Measurements from ENCODE around the gene ZMYM5.
"Not testable (repeated sequence)": the region's sequence is repeated elsewhere in the genome, so short reads cannot be mapped to it uniquely, and the experiment has no call there.

The ZMYM5 gene

DNA sequence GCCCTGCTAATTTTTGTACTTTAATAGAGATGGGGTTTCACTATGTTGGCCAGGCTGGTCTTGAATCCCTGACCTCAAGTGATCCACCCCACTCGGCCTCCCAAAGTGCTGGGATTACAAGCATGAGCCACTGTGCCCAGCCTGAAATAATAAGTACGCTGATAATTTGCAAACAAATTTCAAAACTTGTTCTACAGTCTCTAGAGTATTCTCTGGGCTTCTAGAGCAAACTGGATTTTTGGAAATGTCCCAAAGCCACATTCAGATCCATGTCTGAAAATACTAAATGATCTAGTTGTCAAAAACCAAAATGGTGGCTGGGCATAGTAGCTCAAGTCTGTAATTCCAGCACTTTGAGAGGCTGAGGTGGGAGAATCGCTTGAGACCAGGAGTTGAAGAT lies 40.8 kb downstream of the ZMYM5 start:
- DNase-seq (ENCODE audit: low read depth in 3 of 3) = no peak

DNA sequence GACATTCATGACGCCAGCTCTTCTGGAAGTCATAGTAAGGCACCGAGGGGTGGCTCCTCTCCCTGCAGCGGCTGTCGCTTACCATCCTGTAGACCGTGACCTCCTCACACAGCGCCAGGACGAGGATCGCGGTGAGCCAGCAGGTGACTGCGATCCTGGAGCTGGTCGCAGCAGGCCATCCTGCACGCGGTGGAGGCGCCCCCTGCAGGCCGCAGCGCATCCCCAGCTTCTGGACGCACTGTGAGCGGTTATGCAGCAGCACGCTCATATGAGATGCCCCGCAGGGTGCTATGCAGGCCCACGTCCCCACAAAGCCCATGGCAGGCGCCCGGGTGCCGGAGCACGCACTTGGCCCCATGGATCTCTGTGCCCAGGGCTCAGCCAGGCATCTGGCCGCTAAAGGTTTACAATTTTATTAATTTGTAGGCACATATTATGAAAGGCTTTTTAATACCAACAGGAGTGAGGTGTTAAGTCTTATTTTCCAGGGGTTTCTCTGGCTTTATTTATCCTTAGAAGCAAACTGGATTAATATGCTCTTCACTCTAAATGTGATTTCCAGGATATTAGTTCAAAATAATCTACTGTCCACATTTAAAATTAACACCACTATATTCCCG lies 45.1 kb downstream of the ZMYM5 start:
- DNase-seq (ENCODE audit: low read depth in 3 of 3) = peak in 1 of 3 experiments; percentile 9

DNA sequence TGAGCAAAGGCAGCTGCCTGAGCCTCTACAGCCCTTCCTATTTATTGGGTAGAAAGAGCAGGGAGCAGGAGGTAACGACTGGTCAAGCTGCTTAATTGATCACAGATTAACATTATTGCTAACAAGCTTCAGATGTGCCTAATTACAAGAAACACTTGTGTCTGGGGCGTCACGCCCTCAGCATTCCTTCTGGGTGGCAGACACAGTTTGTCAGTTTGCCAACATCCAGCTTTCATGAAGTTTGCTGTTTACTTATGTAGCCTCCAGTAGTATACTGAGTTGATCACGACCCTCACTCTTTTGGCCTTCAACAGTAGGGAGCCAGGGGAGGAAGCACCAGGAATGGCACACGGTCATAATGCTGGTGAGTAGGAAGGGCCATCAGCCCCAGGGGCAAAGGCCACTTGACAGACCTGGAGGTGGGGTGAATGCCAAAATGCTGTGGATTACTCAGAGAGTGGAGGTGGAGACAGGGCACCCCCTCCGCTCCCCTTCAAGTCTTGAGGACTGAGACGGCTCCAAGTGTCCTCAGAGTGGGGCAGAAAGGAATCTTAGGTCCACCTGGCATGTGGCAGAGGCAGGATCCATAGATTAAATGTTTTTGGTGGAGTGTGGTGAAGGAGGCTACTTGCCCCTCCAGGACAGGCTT lies 45.8 kb downstream of the ZMYM5 start:
- no peak for DNase-seq (ENCODE audit: low read depth in 3 of 3)

DNA sequence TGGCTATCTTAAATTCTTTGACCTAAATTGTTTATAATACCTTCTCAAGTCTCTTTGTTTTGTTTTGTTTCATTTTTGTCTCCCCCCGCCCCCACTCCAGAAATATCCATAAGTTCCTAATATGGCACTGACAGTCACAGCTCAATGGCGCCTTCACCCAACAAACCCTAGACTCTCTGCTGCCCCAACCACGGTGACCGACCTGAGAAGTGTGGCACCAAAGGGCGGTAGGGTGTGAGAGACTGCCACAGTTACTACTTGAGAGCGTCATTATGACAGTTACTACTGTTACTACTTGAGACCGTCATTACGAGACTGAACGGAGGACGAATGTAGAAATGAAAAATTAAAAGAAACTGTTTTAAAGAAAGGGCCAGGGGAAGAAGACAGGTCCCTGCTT lies 46.3 kb downstream of the ZMYM5 start:
- no peak for DNase-seq (ENCODE audit: low read depth in 3 of 3)

DNA sequence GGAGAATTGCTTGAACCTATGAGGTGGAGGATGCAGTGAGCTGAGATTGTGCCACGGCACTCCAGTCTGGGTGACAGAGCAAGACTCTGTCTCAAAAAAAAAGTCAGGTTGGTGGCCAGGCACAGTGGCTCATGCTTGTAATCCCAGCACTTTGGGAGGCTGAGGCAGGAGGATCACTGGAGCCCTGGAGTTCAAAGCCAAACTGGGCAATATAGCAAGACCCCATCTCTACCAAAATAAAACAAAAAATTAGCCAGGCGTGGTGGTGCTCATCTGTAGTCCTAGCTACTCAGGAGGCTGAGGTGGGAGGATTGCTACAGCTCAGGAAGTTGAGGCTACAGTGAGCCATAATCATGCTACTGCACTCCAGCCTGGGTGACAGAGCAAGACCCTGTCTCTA lies 47.6 kb downstream of the ZMYM5 start:
- DNase-seq (ENCODE audit: low read depth in 3 of 3) = not testable (repeated sequence)

DNA sequence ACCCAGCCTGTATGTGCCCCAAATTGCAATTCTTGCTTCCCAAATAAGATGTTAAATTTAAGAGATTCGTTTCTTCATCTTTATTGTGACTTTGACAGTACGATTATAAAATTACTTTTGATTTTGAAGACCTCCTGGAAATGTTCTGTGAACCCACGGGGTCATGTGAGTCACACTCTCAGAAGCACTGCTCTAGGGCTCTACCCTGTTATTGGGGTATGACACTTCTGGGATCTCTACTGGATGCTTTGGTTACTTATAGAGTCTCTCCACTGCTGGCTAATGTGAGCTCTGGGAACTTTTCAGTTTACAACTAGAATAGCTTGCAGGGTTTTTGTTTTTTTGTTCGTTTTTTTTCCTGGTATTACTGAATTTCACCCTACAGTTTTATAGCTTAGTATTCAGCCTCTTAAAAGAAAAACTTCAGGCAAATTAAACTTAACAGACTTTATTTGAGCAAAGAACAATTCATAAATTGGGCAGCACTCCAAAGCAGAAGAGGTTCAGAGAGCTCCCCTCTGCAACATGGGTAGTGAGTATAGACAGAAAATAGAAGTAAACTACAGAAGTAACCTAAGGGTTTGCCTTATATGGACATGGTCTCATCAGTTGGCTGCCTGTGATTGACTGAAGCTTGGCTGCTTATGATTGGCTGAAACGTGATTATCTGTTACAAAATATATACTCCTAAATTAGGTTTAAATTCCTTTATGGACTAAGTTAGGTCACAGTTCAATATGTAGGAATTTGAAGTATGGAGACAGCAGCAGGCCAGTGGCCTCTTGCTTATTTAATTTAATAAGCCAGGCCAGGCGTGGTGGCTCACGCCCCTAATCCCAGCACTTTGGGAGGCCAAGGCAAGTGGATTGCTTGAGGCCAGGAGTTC lies 52.2 kb downstream of the ZMYM5 start:
- DNase-seq (ENCODE audit: low read depth in 3 of 3) = no peak

DNA sequence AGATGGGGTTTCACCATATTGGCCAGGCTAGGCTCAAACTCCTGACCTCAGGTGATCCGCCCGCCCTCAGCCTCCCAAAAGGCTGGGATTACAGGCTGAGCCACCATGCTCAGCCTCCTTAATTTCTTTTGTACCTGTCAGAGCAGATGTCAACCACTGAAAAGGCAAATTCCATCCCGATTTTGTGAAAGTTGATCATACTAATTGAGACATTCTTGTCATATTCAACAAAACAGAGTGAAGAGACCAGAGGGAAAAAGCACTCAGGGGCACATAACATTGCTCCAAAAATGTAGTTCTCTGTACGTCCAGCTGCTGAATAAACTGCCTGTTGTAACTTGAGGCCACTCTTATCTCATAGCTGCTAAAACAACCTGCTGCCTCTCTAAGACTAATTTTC lies 53.3 kb downstream of the ZMYM5 start:
- no peak for DNase-seq (ENCODE audit: low read depth in 3 of 3)

DNA sequence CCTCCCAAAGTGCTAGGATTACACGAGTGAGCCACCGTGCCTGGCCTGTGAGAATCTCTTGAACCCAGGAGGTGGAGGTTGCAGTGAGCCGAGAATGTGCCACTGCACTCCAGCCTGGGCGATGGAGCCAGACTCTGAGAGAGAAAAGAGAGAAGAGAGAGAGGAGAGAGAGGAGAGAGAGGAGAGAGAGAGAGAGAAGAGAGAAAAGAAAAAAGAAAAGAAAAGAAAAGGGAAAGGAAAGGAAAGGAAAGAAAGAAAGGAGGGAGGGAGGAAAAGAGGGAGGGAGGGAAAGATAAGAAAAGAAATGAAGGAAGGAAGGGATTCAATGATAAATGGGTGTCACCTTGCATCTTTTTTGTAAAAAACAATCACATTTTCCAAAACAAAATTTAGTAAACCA lies 57.7 kb downstream of the ZMYM5 start:
- DNase-seq (ENCODE audit: low read depth in 3 of 3) = no peak

DNA sequence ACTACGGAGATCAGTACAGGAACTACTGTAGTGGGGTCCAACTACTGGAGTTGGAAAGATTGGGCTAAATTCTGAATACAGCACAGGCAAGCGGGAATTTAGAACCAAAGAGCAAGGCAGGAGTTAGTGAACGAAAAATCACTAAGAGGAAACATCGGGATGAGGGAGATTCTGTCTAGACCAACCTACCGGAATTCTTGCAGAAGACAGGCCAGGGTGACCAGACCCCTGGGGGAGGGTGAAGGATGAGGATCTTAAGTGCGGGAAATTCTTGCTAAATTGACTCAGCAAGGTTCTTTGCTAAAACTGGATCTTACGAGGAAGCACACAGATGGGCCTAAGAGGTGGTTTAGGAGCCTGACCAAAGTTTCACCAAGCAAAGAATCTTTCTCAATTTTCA lies 67.5 kb downstream of the ZMYM5 start:
- no peak for DNase-seq (ENCODE audit: low read depth in 3 of 3)

DNA sequence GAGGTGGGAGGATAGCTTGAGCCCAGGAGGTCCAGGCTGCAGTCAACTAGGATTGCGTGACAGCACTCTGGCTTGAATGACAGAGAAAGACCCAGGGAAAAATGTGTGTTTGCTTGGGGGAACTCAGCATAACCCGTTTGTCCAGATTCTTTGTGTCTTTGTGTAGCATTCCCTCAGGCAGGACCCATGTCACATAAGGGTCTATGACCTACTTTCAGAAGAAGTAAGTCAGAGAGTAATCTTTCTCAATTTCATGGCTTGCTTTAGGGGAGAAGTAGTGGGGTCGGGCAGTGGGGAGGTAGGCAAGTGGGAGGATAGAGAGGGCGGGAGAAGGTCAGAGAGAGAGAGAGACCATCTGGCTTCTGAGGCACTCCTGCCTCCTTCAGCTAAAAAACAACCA lies 68.8 kb downstream of the ZMYM5 start:
- no peak for DNase-seq (ENCODE audit: low read depth in 3 of 3)

DNA sequence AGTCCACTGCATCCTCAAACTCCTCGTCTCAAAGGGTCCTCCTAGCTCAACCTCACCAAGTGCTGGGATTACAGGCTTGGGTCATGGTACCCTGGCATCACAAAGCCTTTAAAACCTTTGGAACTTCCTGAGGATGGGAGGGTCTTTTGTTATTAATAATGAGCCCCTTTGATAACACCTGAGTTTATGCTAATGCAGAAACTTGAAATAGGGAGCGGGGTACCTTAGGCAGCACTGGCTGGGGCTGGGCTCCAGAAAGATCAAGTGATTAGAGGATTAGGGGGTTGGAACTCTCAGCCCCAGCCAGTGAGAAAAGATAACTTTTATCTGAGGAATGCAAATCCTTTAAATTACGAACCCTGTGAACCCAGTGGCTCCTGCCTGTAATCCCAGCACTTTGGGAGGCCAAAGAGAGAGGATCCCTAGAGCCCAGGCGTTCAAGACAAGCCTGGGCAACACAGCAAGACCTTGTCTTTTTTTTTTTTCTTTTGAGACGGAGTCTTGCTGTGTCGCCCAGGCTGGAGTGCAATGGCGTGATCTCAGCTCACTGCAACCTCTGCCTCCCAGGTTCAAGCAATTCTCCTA lies 71.4 kb downstream of the ZMYM5 start:
- no peak for DNase-seq (ENCODE audit: low read depth in 3 of 3)

DNA sequence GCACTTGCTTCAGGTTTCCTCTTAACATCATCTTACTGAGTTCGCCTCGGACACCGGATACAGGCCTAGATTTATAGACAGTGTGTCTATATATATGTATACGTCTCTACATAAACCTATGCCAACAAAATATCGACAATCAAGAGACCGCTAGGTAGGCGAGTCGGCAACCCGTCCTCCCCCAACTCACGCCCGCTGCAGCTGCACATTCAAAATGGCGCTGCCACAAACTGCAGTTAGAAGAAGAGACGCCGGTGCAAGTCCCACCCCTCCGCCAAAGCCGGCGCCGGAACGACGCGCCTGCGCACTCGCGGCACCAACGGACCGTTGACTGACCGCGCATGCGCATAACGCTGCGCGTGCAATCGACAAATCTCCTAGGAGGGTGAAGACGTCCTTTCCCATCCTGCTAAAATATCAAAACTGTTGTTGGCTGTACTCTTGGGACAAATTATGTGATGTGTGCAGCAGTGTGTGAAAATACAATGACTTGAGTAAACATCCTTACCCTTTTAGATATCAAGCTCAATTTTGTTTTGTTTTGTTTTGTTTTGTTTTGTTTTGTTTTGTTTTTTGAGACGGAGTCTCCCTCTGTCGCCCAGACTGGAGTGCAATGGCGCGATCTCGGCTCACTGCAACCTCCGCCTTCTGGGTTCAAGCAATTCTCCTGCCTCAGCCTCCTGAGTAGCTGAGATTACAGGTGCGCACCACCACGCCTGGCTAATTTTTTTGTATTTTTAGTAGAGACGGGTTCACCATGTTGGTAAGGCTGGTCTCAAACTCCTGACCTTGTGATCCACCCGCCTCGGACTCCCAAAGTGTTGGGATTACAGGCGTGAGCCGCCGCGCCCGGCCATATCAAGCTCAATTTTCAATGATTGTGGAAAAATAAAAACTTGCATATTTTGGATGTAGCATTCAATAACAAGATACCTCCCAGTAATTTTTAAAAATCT lies 80.4 kb downstream of the ZMYM5 start, which contains the start of gene PSPC1:
PSPC1 (minus strand) TSS at position 219 of the 956 bp plus-strand sequence; CDS start at position 31, 188 bp downstream.
- peak; percentile 88 to 92 (median 90) for DNase-seq (ENCODE audit: low read depth in 3 of 3)

DNA sequence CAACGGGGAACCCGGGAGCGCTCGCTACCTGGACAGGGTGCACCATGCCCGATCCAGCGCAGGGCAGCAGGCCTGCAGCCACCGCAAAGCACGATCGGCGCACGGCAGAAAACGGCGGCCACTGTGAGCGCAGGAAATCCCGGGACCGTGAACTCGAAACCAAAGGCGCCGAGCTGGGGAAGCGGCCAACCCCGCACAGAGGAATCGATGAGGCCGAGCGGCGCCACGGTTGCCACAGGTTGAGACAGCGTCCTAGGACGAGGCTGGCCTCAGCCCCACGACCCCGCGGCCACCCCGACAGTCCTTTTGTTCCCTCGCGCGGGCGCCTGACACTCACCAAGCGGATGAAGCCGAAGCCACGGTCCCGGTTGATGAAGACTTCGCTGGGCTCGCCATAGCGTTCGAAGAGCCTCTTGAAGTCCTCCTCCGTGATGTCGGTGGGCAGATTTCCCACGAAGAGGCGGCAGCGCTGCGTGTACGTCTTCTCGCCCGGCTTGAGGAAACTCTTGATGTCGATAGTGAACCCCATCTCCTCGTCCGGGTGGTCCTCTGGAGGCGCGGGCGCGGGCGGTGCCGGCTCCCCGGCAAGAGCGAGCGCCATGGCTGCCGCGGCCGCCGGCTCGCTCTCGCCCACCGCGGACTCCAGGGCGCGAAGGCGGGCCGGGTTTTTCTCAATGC lies 81.3 kb downstream of the ZMYM5 start:
- DNase-seq (ENCODE audit: low read depth in 3 of 3) = peak; percentile 17 to 27 (median 18)

DNA sequence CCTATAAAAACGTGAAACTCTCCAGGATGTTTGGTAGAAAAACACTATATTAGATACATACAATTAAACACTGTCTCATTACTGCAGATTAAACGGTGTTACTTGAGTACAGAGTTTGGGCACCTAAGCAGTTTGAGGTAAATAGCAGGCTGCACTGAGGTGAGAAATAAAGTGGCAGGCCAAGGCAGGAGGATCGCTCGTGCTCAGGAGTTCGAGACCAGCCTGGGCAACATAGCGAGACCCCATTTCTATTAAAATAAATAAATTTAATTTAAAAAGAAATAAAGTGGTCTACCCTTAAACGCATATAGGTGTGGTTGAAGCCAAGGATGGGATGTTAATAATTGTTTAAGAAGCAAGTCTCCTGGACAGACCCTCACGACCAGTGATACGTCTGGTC lies 81.9 kb downstream of the ZMYM5 start:
- DNase-seq (ENCODE audit: low read depth in 3 of 3) = no peak

DNA sequence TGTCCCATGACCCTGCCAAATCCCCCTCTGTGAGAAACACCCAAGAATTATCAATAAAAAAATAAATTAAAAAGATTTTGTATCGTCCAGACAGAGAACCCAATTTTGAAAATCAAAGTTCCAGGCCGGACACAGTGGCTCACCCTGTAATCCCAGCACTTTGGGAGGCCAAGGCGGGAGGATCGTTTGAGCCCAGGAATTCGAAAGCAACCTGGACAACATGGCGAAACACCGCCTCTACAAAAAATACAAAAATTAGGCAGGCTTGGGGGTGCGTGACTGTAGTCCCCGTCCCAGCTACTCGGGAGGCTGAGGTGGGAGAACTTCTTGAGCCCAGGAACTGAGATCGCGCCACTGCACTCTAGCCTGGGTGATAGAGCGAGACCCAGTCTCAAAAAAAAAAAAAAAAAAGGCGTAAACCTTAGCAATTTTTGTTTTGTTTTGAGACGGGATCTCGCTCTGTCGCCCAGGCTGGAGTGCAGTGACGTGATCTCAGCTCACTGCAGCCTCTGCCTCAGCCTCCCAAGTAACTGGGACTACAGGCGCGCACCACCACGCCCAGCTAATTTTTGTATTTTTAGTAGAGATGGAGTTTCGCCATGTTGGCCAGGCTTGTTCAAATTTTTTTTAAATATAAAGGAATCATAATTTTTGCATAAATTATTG lies 82.6 kb downstream of the ZMYM5 start:
- DNase-seq (ENCODE audit: low read depth in 3 of 3) = not testable (repeated sequence)
